HEK293 (cell line): ENCODE data around the gene AFF3.
A peak's percentile ranks its signal among the peaks of the same experiment; 100 is the strongest.

ENCODE experiments used
- CTCF ChIA-PET: fragments of 350-600 bp; formaldehyde crosslinking; extraction: SDS; loops from one replicate; lab custom pipeline; 2021; ENCODE audit warnings: antibody characterized with exemption; lab: Yijun Ruan, JAX
- POLR2A ChIA-PET: fragments of 300-600 bp; formaldehyde crosslinking; extraction: SDS; loops from one replicate; lab custom pipeline; 2020; ENCODE audit warnings: antibody characterized with exemption, inconsistent platforms; lab: Yijun Ruan, JAX
- H3K27ac ChIP-seq: fragments of 200-500 bp; sonication (Bioruptor generic); 2 replicates; pipeline ENCODE4 v1.5.1; 2014; ENCODE audit warnings: low read depth, low read length, control low read depth, inconsistent platforms; ENCODE audit errors: extremely low read depth
- H3K36me3 ChIP-seq, 2 experiments: fragments of 200-500 bp in 1 of 2; sonication (Bioruptor generic) in 1 of 2; 1 replicate in 1 of 2; 2 replicates in 1 of 2; pipeline ENCODE4 v1.5.1; 2014 to 2017; ENCODE audit warnings: inconsistent platforms in 2 of 2, low read length in 2 of 2; ENCODE audit not compliant: control insufficient read depth in 2 of 2, insufficient read depth in 1 of 2
- H3K4me1 ChIP-seq: fragments of 200-500 bp; sonication (Bioruptor generic); 2 replicates; pipeline ENCODE4 v1.5.1; 2014; ENCODE audit warnings: mild to moderate bottlenecking, low read length, inconsistent platforms; ENCODE audit not compliant: control insufficient read depth, insufficient read depth
- H3K4me3 ChIP-seq: 2 replicates; pipeline ENCODE4 v1.5.1; 2011; ENCODE audit warnings: low read depth, mild to moderate bottlenecking, control low read depth, low read length, moderate library complexity
- H3K9me3 ChIP-seq: fragments of 200-500 bp; sonication (Bioruptor generic); 2 replicates; pipeline ENCODE4 v1.5.1; 2014; ENCODE audit warnings: low read depth, low read length, inconsistent platforms; ENCODE audit not compliant: control insufficient read depth, insufficient read depth
- GLI4 ChIP-seq: fragments of 450-650 bp; formaldehyde crosslinking; IDR thresholded peaks from 2 replicates; pipeline ENCODE4 v1.5.1; 2016; ENCODE audit warnings: missing biosample characterization, missing genetic modification characterization
- GLIS1 ChIP-seq: fragments of 450-650 bp; formaldehyde crosslinking; IDR thresholded peaks from 2 replicates; pipeline ENCODE4 v1.5.1; 2016; ENCODE audit warnings: missing biosample characterization, missing genetic modification characterization
- HOXA7 ChIP-seq: sonication (generic); formaldehyde crosslinking; IDR thresholded peaks from 2 replicates; pipeline ENCODE4 v1.8.1; 2022; ENCODE audit warnings: missing genetic modification reagents, borderline replicate concordance
- RBAK ChIP-seq: fragments of 450-650 bp; formaldehyde crosslinking; IDR thresholded peaks from 2 replicates; pipeline ENCODE4 v1.5.1; 2016; ENCODE audit warnings: missing biosample characterization, missing genetic modification characterization
- SALL2 ChIP-seq: fragments of 450-650 bp; formaldehyde crosslinking; IDR thresholded peaks from 2 replicates; pipeline ENCODE4 v1.5.0; 2017; ENCODE audit warnings: missing biosample characterization, mild to moderate bottlenecking, missing genetic modification characterization, borderline replicate concordance
- SP3 ChIP-seq: fragments of 450-650 bp; formaldehyde crosslinking; IDR thresholded peaks from 2 replicates; pipeline ENCODE4 v1.5.1; 2016; ENCODE audit warnings: missing biosample characterization, missing genetic modification characterization
- ZBTB8A ChIP-seq: fragments of 450-650 bp; formaldehyde crosslinking; IDR thresholded peaks from 2 replicates; pipeline ENCODE4 v1.5.1; 2016; ENCODE audit warnings: missing biosample characterization, missing genetic modification characterization
- ZNF133 ChIP-seq: fragments of 450-650 bp; formaldehyde crosslinking; IDR thresholded peaks from 2 replicates; pipeline ENCODE4 v1.5.1; 2016; ENCODE audit warnings: missing biosample characterization, missing genetic modification characterization
- ZNF2 ChIP-seq: fragments of 450-650 bp; formaldehyde crosslinking; IDR thresholded peaks from 2 replicates; pipeline ENCODE4 v1.5.1; 2016; ENCODE audit warnings: missing biosample characterization, missing genetic modification characterization
- ZNF335 ChIP-seq: fragments of 450-650 bp; formaldehyde crosslinking; conservative IDR thresholded peaks from 2 replicates; pipeline ENCODE4 v1.5.1; 2016; ENCODE audit warnings: missing biosample characterization, missing genetic modification characterization
- ZNF391 ChIP-seq: fragments of 450-650 bp; formaldehyde crosslinking; IDR thresholded peaks from 2 replicates; pipeline ENCODE4 v1.5.1; 2016; ENCODE audit warnings: low read depth, missing biosample characterization, missing genetic modification characterization, borderline replicate concordance
- ZNF514 ChIP-seq: fragments of 450-650 bp; formaldehyde crosslinking; IDR thresholded peaks from 2 replicates; pipeline ENCODE4 v1.5.1; 2016; ENCODE audit warnings: missing biosample characterization, missing genetic modification characterization
- ZNF555 ChIP-seq: fragments of 450-650 bp; formaldehyde crosslinking; conservative IDR thresholded peaks from 2 replicates; pipeline ENCODE4 v1.5.1; 2017; ENCODE audit warnings: missing biosample characterization, mild to moderate bottlenecking, missing genetic modification characterization, inconsistent platforms
- ZNF560 ChIP-seq: fragments of 450-650 bp; formaldehyde crosslinking; IDR thresholded peaks from 2 replicates; pipeline ENCODE4 v1.5.1; 2017; ENCODE audit warnings: missing biosample characterization, missing genetic modification characterization, borderline replicate concordance
- ZNF621 ChIP-seq: fragments of 450-650 bp; formaldehyde crosslinking; IDR thresholded peaks from 2 replicates; pipeline ENCODE4 v1.5.1; 2017; ENCODE audit warnings: missing biosample characterization, missing genetic modification characterization
- TF ChIP-seq, protein P1 (sequence below): sonication (generic); formaldehyde crosslinking; IDR thresholded peaks from 2 replicates; pipeline ENCODE4 v1.8.1; 2022; ENCODE audit warnings: mild to moderate bottlenecking, moderate library complexity, missing genetic modification reagents
- TF ChIP-seq, protein P2 (sequence below): fragments of 450-650 bp; formaldehyde crosslinking; IDR thresholded peaks from 2 replicates; pipeline ENCODE4 v1.5.0; 2017; ENCODE audit warnings: missing biosample characterization, missing genetic modification characterization, borderline replicate concordance
- TF ChIP-seq, protein P3 (sequence below): fragments of 450-650 bp; formaldehyde crosslinking; IDR thresholded peaks from 2 replicates; pipeline ENCODE4 v1.5.1; 2016; ENCODE audit warnings: missing biosample characterization, missing genetic modification characterization
- TF ChIP-seq, protein P4 (sequence below): fragments of 450-650 bp; IDR thresholded peaks from 2 replicates; pipeline ENCODE4 v1.5.1; 2018; ENCODE audit warnings: missing biosample characterization, missing genetic modification characterization

The AFF3 gene, protein sequence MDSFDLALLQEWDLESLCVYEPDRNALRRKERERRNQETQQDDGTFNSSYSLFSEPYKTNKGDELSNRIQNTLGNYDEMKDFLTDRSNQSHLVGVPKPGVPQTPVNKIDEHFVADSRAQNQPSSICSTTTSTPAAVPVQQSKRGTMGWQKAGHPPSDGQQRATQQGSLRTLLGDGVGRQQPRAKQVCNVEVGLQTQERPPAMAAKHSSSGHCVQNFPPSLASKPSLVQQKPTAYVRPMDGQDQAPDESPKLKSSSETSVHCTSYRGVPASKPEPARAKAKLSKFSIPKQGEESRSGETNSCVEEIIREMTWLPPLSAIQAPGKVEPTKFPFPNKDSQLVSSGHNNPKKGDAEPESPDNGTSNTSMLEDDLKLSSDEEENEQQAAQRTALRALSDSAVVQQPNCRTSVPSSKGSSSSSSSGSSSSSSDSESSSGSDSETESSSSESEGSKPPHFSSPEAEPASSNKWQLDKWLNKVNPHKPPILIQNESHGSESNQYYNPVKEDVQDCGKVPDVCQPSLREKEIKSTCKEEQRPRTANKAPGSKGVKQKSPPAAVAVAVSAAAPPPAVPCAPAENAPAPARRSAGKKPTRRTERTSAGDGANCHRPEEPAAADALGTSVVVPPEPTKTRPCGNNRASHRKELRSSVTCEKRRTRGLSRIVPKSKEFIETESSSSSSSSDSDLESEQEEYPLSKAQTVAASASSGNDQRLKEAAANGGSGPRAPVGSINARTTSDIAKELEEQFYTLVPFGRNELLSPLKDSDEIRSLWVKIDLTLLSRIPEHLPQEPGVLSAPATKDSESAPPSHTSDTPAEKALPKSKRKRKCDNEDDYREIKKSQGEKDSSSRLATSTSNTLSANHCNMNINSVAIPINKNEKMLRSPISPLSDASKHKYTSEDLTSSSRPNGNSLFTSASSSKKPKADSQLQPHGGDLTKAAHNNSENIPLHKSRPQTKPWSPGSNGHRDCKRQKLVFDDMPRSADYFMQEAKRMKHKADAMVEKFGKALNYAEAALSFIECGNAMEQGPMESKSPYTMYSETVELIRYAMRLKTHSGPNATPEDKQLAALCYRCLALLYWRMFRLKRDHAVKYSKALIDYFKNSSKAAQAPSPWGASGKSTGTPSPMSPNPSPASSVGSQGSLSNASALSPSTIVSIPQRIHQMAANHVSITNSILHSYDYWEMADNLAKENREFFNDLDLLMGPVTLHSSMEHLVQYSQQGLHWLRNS (N-terminal part only)

DNA sequence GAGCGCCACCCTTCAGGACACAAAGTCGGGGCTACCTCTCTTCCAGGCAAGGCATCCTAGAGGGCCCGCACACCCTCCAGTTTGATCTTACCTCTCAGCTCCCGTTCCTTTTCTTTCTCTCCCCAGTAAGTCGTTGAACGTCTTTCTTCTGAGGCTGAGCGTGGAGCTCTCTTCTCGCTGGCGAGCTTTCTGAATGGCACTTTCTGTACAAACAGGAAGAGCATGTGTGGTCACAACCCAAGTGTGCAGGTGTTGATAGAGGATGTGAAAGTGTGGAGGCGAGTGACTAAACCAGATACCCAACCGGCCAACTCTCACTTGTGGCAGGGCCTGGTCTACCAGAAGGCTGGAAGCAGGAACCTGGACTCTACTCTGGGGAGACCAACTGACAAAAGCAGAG lies at the start of gene AFF3:
AFF3 (minus strand) TSS at position 198 of the 400 bp plus-strand sequence. CDS start 38,136 bp downstream, outside the sequence.
- ChIA-PET CTCF (no interaction called here), POLR2A (no interaction called here)
- Histone ChIP-seq H3K27ac (no peak within 1 kb of the TSS), H3K4me3 (no peak within 1 kb of the TSS), H3K36me3 (no peaks in the 10 kb centered on the region), H3K9me3 (no peaks in the 10 kb centered on the region)
- TF ChIP-seq, protein P1, sequence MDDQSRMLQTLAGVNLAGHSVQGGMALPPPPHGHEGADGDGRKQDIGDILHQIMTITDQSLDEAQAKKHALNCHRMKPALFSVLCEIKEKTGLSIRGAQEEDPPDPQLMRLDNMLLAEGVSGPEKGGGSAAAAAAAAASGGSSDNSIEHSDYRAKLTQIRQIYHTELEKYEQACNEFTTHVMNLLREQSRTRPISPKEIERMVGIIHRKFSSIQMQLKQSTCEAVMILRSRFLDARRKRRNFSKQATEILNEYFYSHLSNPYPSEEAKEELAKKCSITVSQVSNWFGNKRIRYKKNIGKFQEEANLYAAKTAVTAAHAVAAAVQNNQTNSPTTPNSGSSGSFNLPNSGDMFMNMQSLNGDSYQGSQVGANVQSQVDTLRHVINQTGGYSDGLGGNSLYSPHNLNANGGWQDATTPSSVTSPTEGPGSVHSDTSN (CRISPR knock-in tag), result no peak
- no peak for TF ChIP-seq ZNF391 (tag by site-specific recombination)
- no peak for TF ChIP-seq SALL2 (tag by site-specific recombination)
- no peak for TF ChIP-seq ZBTB8A (tag by site-specific recombination)
- TF ChIP-seq ZNF555 (tag by site-specific recombination), result no peak
- TF ChIP-seq, all 188 proteins: peak for 0
- no peaks in the 10 kb centered on the region for H3K4me1 ChIP-seq

DNA sequence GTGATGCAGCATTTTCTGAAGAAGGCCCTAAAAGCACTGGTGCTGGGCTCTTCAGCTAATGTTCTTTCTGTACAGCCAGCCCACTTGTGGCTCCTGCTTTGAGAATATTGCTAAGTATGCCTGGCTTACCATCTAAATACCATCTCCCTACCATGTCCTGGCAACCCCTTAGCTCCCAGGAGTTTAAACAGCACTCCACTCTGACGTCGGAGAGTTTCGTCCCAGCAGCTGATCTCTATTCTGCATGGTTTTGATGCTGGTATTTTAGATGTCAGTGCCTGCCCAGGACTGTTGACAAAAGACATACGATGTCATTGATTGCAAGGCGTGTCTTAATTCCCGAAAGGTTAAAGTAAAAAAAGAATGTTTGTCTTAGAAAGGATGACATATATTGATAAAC lies 47.0 kb upstream of the AFF3 start:
- no peaks in the 10 kb centered on the region for H3K36me3 ChIP-seq
- CTCF ChIA-PET, result interaction anchor here (0.9 kb wide), 1 partner anchor 11 kb away, joined by 3 read pairs; no protein-coding TSS in a partner anchor
- TF ChIP-seq ZNF621 (tag by site-specific recombination), result no peak
- TF ChIP-seq, protein P2, sequence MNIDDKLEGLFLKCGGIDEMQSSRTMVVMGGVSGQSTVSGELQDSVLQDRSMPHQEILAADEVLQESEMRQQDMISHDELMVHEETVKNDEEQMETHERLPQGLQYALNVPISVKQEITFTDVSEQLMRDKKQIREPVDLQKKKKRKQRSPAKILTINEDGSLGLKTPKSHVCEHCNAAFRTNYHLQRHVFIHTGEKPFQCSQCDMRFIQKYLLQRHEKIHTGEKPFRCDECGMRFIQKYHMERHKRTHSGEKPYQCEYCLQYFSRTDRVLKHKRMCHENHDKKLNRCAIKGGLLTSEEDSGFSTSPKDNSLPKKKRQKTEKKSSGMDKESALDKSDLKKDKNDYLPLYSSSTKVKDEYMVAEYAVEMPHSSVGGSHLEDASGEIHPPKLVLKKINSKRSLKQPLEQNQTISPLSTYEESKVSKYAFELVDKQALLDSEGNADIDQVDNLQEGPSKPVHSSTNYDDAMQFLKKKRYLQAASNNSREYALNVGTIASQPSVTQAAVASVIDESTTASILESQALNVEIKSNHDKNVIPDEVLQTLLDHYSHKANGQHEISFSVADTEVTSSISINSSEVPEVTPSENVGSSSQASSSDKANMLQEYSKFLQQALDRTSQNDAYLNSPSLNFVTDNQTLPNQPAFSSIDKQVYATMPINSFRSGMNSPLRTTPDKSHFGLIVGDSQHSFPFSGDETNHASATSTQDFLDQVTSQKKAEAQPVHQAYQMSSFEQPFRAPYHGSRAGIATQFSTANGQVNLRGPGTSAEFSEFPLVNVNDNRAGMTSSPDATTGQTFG (tag by site-specific recombination), result no peak
- no peak for TF ChIP-seq ZNF2 (tag by site-specific recombination)
- TF ChIP-seq HOXA7 (CRISPR knock-in tag), result no peak
- no peak for TF ChIP-seq ZBTB8A (tag by site-specific recombination)
- no peak for TF ChIP-seq RBAK (tag by site-specific recombination)
- no peak for TF ChIP-seq SP3 (tag by site-specific recombination)
- no peak for TF ChIP-seq ZNF560 (tag by site-specific recombination)
- TF ChIP-seq ZNF514 (tag by site-specific recombination), result no peak
- TF ChIP-seq, all 188 proteins: peak for 0
- no peak overlapping the region for H3K27ac ChIP-seq
- POLR2A ChIA-PET, result no interaction called here
- H3K4me1 ChIP-seq, result no peaks in the 10 kb centered on the region
- H3K9me3 ChIP-seq, result no peaks in the 10 kb centered on the region
- H3K4me3 ChIP-seq, result no peak overlapping the region

DNA sequence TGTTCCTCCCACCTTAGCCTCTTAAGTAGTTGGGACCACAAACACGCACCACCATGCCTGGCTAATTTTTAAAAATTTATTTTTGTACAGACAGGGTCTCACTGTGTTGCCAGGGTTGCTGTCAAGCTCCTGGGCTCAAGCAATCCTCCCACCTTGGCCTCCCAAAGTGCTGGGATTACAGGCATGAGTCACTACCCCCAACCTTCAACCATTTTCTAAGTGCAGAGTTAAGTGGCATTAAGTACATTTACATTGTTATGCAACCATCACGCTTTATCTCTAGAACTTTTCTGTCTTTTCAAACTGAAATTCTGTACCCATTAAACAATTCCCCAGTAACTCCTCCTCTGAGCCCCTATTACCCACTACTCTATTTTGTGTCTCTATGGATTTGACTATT lies 45.9 kb upstream of the AFF3 start:
- H3K4me3 ChIP-seq, result no peak overlapping the region
- H3K9me3 ChIP-seq, result no peaks in the 10 kb centered on the region
- no peaks in the 10 kb centered on the region for H3K4me1 ChIP-seq
- CTCF ChIA-PET, result interaction anchor here (0.6 kb wide), 1 partner anchor 696 kb away, joined by 4 read pairs; no protein-coding TSS in a partner anchor
- no peaks in the 10 kb centered on the region for H3K36me3 ChIP-seq
- no peak for TF ChIP-seq ZNF335 (tag by site-specific recombination)
- TF ChIP-seq ZNF133 (tag by site-specific recombination), result no peak
- peak; percentile 30; the same call in 1 of the 2 replicates for TF ChIP-seq GLIS1
- TF ChIP-seq, protein P3, sequence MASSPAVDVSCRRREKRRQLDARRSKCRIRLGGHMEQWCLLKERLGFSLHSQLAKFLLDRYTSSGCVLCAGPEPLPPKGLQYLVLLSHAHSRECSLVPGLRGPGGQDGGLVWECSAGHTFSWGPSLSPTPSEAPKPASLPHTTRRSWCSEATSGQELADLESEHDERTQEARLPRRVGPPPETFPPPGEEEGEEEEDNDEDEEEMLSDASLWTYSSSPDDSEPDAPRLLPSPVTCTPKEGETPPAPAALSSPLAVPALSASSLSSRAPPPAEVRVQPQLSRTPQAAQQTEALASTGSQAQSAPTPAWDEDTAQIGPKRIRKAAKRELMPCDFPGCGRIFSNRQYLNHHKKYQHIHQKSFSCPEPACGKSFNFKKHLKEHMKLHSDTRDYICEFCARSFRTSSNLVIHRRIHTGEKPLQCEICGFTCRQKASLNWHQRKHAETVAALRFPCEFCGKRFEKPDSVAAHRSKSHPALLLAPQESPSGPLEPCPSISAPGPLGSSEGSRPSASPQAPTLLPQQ (tag by site-specific recombination), result no peak
- TF ChIP-seq GLI4, result no peak
- TF ChIP-seq, protein P4, sequence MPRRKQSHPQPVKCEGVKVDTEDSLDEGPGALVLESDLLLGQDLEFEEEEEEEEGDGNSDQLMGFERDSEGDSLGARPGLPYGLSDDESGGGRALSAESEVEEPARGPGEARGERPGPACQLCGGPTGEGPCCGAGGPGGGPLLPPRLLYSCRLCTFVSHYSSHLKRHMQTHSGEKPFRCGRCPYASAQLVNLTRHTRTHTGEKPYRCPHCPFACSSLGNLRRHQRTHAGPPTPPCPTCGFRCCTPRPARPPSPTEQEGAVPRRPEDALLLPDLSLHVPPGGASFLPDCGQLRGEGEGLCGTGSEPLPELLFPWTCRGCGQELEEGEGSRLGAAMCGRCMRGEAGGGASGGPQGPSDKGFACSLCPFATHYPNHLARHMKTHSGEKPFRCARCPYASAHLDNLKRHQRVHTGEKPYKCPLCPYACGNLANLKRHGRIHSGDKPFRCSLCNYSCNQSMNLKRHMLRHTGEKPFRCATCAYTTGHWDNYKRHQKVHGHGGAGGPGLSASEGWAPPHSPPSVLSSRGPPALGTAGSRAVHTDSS (tag by site-specific recombination), result no peak
- TF ChIP-seq, all 188 proteins: peak for 1
- POLR2A ChIA-PET, result no interaction called here
- no peak overlapping the region for H3K27ac ChIP-seq
